ENCODE results near the gene NRXN3.
"Not testable (repeated sequence)": the region's sequence is repeated elsewhere in the genome, so short reads cannot be mapped to it uniquely, and the experiment has no call there.

The NRXN3 gene

GRCh38 chr14:79764323-79764722, 1594.2 kb downstream of the NRXN3 start:
- peaks cover 0 to 19% (median 8%) of the 10 kb centered on the region in 10 experiments; a peak in 9 of 20 replicates for H3K4me1 ChIP-seq
- H3K27me3 ChIP-seq: peaks cover 0 to 5% (median 0%) of the 10 kb centered on the region in 11 experiments; a peak in 1 of 22 replicates
- H3K9me3 ChIP-seq (replicated peaks in 1 of 11): peaks cover under 1 to 23% (median 8%) of the 10 kb centered on the region in 11 experiments; a peak in 13 of 22 replicates
- H3K36me3 ChIP-seq: no peaks in the 10 kb centered on the region
- no peak for TF ChIP-seq Cebpa-rat (IDR thresholded peaks at IDR 0.05)
- no peak overlapping the region for H3K4me3 ChIP-seq
- H3K27ac ChIP-seq: no peak overlapping the region
- H4K20me1 ChIP-seq: no peaks in the 10 kb centered on the region
- H3K4me2 ChIP-seq: no peak overlapping the region
- H3K9ac ChIP-seq: no peak overlapping the region

- TF ChIP-seq Cebpa-rat (IDR thresholded peaks at IDR 0.05): no peak
- H3K4me3 ChIP-seq: no peak overlapping the region
Measured at GRCh38 chr14:79766511-79766910, 1596.3 kb downstream of the NRXN3 start.

GRCh38 chr14:79767251-79767650, 1597.1 kb downstream of the NRXN3 start:
- peaks cover 4 to 23% (median 12%) of the 10 kb centered on the region in 11 experiments; a peak in 14 of 22 replicates for H3K9me3 ChIP-seq (replicated peaks in 1 of 11)
- TF ChIP-seq Cebpa-rat (IDR thresholded peaks at IDR 0.05): no peak
- H3K27me3 ChIP-seq: no peaks in the 10 kb centered on the region
- no peak overlapping the region for H3K27ac ChIP-seq
- H4K20me1 ChIP-seq: no peaks in the 10 kb centered on the region
- H3K4me3 ChIP-seq: no peak overlapping the region
- no peaks in the 10 kb centered on the region for H3K36me3 ChIP-seq
- H3K4me2 ChIP-seq: no peak overlapping the region
- 0 out of 20 replicates have a peak, but pooled peaks cover 0 to 6% (median 0%) of the 10 kb centered on the region in 10 experiments for H3K4me1 ChIP-seq
- H3K9ac ChIP-seq: no peak overlapping the region

More at GRCh38 chr14:79766511-79766910, 1596.3 kb downstream of the NRXN3 start:
- H3K4me1 ChIP-seq: 0 out of 20 replicates have a peak, but pooled peaks cover 0 to 6% (median 0%) of the 10 kb centered on the region in 10 experiments
- H3K9me3 ChIP-seq (replicated peaks in 1 of 11): peaks cover 4 to 23% (median 12%) of the 10 kb centered on the region in 11 experiments; a peak in 14 of 22 replicates
- no peak overlapping the region for H3K9ac ChIP-seq
- H3K4me2 ChIP-seq: no peak overlapping the region
- no peaks in the 10 kb centered on the region for H4K20me1 ChIP-seq
- H3K27ac ChIP-seq: no peak overlapping the region
- no peaks in the 10 kb centered on the region for H3K36me3 ChIP-seq
- no peaks in the 10 kb centered on the region for H3K27me3 ChIP-seq

- not testable (repeated sequence) for H3K27me3 ChIP-seq, H3K4me2 ChIP-seq, H3K36me3 ChIP-seq, H3K9ac ChIP-seq, H3K4me3 ChIP-seq, H4K20me1 ChIP-seq, H3K27ac ChIP-seq, H3K4me1 ChIP-seq
- H3K9me3 ChIP-seq (replicated peaks in 1 of 11): peaks cover 4 to 23% (median 12%) of the 10 kb centered on the region in 11 experiments; a peak in 14 of 22 replicates
Measured at GRCh38 chr14:79767721-79768120, 1597.5 kb downstream of the NRXN3 start.

- H3K27ac ChIP-seq: no peak overlapping the region
- H3K27me3 ChIP-seq: no peaks in the 10 kb centered on the region
- 0 out of 22 replicates have a peak, but pooled peaks cover 0 to 7% (median 0%) of the 10 kb centered on the region in 11 experiments for H3K9me3 ChIP-seq (replicated peaks in 1 of 11)
- peaks cover 0 to 4% (median 0%) of the 10 kb centered on the region in 10 experiments; a peak in 2 of 20 replicates for H3K4me1 ChIP-seq
- no peak overlapping the region for H3K4me2 ChIP-seq
- H4K20me1 ChIP-seq: no peaks in the 10 kb centered on the region
- H3K36me3 ChIP-seq: no peaks in the 10 kb centered on the region
- H3K9ac ChIP-seq: no peak overlapping the region
- no peak overlapping the region for H3K4me3 ChIP-seq
- TF ChIP-seq Cebpa-rat (IDR thresholded peaks at IDR 0.05): no peak
Measured at GRCh38 chr14:79781882-79782281, 1611.7 kb downstream of the NRXN3 start.

- no peaks in the 10 kb centered on the region for H3K36me3 ChIP-seq
- no peak overlapping the region for H3K4me2 ChIP-seq
- peaks cover 2 to 12% (median 7%) of the 10 kb centered on the region in 11 experiments for H3K9me3 ChIP-seq (replicated peaks in 1 of 11)
- TF ChIP-seq Cebpa-rat (IDR thresholded peaks at IDR 0.05): no peak
- H3K4me3 ChIP-seq: no peak overlapping the region
- no peaks in the 10 kb centered on the region for H3K27me3 ChIP-seq
- no peak overlapping the region for H3K27ac ChIP-seq
- 0 out of 20 replicates have a peak, but pooled peaks cover 0 to under 1% (median 0%) of the 10 kb centered on the region in 10 experiments for H3K4me1 ChIP-seq
- no peak overlapping the region for H3K9ac ChIP-seq
- no peaks in the 10 kb centered on the region for H4K20me1 ChIP-seq
Measured at GRCh38 chr14:79783041-79783440, 1612.9 kb downstream of the NRXN3 start.

- H3K9ac ChIP-seq: no peak overlapping the region
- H3K4me3 ChIP-seq: no peak overlapping the region
- H3K9me3 ChIP-seq (replicated peaks in 1 of 11): peaks cover 9 to 43% (median 36%) of the 10 kb centered on the region in 11 experiments
- H4K20me1 ChIP-seq: no peaks in the 10 kb centered on the region
- peaks cover 0 to 1% (median 0%) of the 10 kb centered on the region in 10 experiments; a peak in 6 of 20 replicates for H3K4me1 ChIP-seq
- no peak overlapping the region for H3K4me2 ChIP-seq
- no peaks in the 10 kb centered on the region for H3K27me3 ChIP-seq
- TF ChIP-seq Cebpa-rat (IDR thresholded peaks at IDR 0.05): no peak
- no peak overlapping the region for H3K27ac ChIP-seq
- no peaks in the 10 kb centered on the region for H3K36me3 ChIP-seq
Measured at GRCh38 chr14:79786522-79786921, 1616.3 kb downstream of the NRXN3 start.

- H3K27ac ChIP-seq: no peak overlapping the region
- H3K9me3 ChIP-seq (replicated peaks in 1 of 11): peaks cover 9 to 49% (median 36%) of the 10 kb centered on the region in 11 experiments
- no peak overlapping the region for H3K9ac ChIP-seq
- no peaks in the 10 kb centered on the region for H3K27me3 ChIP-seq
- H3K36me3 ChIP-seq: no peaks in the 10 kb centered on the region
- no peak overlapping the region for H3K4me2 ChIP-seq
- no peak for TF ChIP-seq Cebpa-rat (IDR thresholded peaks at IDR 0.05)
- H3K4me3 ChIP-seq: no peak overlapping the region
- H4K20me1 ChIP-seq: no peaks in the 10 kb centered on the region
- H3K4me1 ChIP-seq: peaks cover 0 to 10% (median 3%) of the 10 kb centered on the region in 10 experiments; a peak in 7 of 20 replicates
Measured at GRCh38 chr14:79788346-79788745, 1618.2 kb downstream of the NRXN3 start.

GRCh38 chr14:79791055-79791732, 1621.0 kb downstream of the NRXN3 start:
- Histone ChIP-seq H3K4me3 (no peak overlapping the region), H3K4me2 (peak overlapping the region in 3 of 11 experiments; percentile 10 to 31 (median 10); a peak in 1 of 22 replicates), H3K9ac (no peak overlapping the region), H3K36me3 (no peaks in the 10 kb centered on the region), H3K4me1 (peaks cover 0 to 10% (median 3%) of the 10 kb centered on the region in 10 experiments; a peak in 7 of 20 replicates), H4K20me1 (no peaks in the 10 kb centered on the region), H3K27ac (no peak overlapping the region), H3K9me3 (replicated peaks in 1 of 11) (peaks cover 9 to 69% (median 48%) of the 10 kb centered on the region in 11 experiments), H3K27me3 (no peaks in the 10 kb centered on the region)
- no peak for TF ChIP-seq Cebpa-rat (IDR thresholded peaks at IDR 0.05)

All from BLaER1 treated with 17β-estradiol and CSF1 and Interleukin-3, amounts not matched to agents 10 nM and 100 nM (cell line).